GM13976 (cell line): ENCODE data around the gene SIRT5.

Source experiments
- DNase-seq: peaks from one replicate; pipeline ENCODE4 v3.0.0; 2012; ENCODE audit warnings: low spot score
- in situ Hi-C: fragments of 300-500 bp; cut with MboI; formaldehyde crosslinking; loops from one replicate; pipeline ENCODE4 v1.12.0; 2022; ENCODE audit warnings: low sequenced_read_pairs, mixed read lengths, inconsistent platforms; ENCODE audit not compliant: unreplicated experiment
- TF ChIP-seq, protein P1 (sequence below): IDR thresholded peaks from 2 replicates; pipeline ENCODE4 v1.5.1; 2012; ENCODE audit warnings: borderline replicate concordance, mild to moderate bottlenecking; ENCODE audit not compliant: insufficient read depth; ENCODE audit errors: extremely low read depth, missing control alignments, control extremely low read depth

The SIRT5 gene

DNA sequence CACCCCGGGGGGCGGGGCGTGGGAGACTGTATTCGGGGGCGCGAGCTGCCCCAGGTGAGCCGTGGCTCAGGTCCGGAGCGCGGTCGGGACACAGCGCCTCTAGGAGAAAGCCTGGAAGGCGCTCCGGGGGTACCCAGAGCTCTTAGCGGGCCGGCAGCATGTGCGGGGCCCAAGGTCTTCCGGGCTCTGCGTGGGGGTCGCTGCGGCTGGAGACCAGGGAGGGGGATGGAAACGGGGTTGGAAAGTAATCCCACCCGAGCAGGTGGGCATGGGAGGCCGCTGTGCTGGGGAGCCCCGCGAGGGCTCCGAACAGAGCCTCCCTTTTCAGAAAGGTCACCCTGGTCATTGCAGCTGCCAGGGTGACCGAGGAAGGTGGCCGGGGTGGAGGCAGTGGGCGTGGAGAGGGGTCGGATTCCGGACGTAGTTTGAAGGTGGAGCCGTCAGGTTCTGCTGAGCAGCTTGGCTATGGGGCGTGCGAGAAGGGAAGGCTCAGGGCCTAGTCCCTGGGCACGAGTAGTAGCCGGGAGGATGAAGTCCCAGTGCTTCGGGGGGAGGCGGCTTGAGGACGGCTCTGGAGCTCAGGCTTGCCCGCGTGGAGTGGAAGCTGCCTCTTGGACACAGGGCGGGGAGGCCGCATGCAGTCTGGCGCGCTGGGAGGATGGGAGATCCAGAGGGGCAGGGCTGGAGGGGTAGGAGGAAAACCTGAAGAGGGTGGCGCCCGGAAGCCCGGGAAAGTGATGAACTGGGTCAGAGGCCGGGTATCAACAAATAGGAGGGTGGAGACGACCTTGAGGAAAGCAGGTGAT, at the start of gene SIRT5:
TSS of gene SIRT5 (plus strand) at position 31 of the 806 bp plus-strand sequence. CDS start 9,510 bp downstream, outside the sequence.
- in situ Hi-C loops = loop anchor here (25.0 kb wide), 1 partner anchor 387 kb away; no protein-coding TSS in a partner anchor
- DNase-seq = peak; percentile 85

GRCh38 chr6:13524801-13525508, 49.4 kb upstream of the SIRT5 start:
- in situ Hi-C loops = no loop called here
- DNase-seq = no peak
- TF ChIP-seq, protein P1, sequence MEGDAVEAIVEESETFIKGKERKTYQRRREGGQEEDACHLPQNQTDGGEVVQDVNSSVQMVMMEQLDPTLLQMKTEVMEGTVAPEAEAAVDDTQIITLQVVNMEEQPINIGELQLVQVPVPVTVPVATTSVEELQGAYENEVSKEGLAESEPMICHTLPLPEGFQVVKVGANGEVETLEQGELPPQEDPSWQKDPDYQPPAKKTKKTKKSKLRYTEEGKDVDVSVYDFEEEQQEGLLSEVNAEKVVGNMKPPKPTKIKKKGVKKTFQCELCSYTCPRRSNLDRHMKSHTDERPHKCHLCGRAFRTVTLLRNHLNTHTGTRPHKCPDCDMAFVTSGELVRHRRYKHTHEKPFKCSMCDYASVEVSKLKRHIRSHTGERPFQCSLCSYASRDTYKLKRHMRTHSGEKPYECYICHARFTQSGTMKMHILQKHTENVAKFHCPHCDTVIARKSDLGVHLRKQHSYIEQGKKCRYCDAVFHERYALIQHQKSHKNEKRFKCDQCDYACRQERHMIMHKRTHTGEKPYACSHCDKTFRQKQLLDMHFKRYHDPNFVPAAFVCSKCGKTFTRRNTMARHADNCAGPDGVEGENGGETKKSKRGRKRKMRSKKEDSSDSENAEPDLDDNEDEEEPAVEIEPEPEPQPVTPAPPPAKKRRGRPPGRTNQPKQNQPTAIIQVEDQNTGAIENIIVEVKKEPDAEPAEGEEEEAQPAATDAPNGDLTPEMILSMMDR = no peak

More for the DNA sequence above, at the start of gene SIRT5:
- TF ChIP-seq, protein P1 = no peak

GRCh38 chr6:13526357-13526726, 48.1 kb upstream of the SIRT5 start:
- DNase-seq = no peak
- TF ChIP-seq, protein P1 = no peak
- in situ Hi-C loops = no loop called here

DNA sequence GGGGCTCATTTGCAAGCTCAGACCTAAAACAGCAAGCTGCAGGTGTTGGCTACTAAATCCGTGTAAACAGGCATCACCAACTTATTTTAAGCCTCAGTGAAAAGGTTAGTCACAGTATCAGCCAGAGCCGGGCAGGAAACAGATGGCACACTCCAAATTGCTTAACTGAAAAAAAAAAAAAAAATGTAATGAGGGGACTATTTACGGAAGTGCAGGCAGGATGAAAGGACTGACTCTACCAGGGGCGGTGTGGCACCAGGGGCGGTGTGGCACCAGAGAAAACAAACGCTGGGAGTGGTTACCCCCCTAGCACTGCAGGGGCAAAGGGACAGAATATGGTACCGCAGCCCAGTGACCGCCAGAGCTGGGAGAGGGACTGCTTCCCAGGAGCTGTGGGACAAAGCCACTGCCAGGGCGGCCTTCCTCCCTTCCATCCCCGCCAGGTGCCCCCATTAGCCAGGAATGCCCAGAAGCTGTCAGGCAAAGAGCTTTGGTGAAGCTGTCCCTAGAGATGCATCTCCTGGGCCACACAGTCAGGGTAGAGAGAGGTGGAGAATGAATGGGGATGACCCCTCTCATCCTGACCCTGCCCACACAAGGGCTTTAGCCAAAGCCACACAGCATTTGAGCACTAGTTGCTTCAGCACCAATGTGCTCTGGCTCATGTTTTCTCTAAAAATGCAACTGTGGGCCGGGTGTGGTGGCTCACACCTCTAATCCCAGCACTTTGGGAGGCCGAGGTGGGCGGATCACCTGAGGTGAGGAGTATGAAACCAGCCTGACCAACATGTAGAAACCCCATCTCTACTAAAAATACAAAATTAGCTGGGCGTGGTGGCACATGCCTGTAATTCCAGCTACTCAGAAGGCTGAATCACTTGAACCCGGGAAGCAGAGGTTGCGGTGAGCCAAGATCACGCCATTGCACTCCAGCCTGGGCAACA, 47.4 kb upstream of the SIRT5 start:
- TF ChIP-seq, protein P1 = no peak
- in situ Hi-C loops = no loop called here
- no peak for DNase-seq

DNA sequence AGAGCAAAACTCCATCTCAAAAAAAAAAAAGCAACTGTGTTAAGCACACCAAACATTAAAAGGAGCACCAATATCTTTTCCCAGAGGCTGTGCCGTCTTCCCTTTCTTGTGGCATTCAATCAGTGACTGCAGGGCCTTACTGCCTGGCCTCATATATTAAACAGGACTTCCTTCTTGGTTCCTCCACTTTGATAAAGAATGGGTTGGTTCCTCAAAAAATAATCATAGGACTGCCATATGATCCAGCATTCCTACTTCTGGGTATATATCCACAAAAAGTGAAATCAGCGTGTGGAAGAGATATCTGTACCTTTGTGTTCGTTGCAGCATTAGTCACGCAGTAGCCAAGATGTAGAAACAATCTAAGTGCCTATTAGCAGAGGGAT, 46.7 kb upstream of the SIRT5 start:
- TF ChIP-seq, protein P1 = no peak
- in situ Hi-C loops = no loop called here

GRCh38 chr6:13528232-13528631, 46.2 kb upstream of the SIRT5 start:
- no peak for DNase-seq
- in situ Hi-C loops = no loop called here
- TF ChIP-seq, protein P1 = no peak

More for the DNA sequence above, 46.7 kb upstream of the SIRT5 start:
- DNase-seq = no peak
